HG03469 (cell line): Measurements from ENCODE around the gene LRRC55.
A peak's percentile ranks its signal among the peaks of the same experiment; 100 is the strongest.

Source experiments
- ATAC-seq: cut with Tn5 transposase; IDR thresholded peaks from one replicate; pipeline ENCODE4 v1.9.1; 2021; ENCODE audit warnings: mild to moderate bottlenecking, moderate library complexity, moderate number of reproducible peaks; ENCODE audit not compliant: unreplicated experiment

The LRRC55 gene, protein sequence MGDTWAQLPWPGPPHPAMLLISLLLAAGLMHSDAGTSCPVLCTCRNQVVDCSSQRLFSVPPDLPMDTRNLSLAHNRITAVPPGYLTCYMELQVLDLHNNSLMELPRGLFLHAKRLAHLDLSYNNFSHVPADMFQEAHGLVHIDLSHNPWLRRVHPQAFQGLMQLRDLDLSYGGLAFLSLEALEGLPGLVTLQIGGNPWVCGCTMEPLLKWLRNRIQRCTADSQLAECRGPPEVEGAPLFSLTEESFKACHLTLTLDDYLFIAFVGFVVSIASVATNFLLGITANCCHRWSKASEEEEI

DNA sequence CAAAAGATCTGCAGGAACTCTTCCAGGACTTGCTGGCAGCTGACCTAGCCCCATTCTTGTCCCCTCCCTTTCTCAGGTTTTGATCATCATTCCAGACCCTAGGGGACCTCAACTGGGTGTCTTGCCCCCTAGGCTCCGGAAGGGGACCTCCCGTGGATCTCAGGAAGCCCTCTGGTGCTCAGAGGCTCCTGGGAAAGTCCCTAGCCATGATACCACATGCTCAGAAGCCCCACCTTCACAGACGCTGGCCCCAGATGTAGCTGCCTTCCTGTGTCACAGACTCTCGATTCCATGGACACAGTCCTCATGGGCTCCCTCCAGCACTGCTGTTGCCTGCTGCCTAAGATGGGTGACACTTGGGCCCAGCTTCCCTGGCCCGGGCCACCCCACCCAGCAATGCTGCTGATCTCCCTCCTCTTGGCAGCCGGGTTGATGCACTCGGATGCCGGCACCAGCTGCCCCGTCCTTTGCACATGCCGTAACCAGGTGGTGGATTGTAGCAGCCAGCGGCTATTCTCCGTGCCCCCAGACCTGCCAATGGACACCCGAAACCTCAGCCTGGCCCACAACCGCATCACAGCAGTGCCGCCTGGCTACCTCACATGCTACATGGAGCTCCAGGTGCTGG is at the start of gene LRRC55:
Gene LRRC55, plus strand, starts transcription at position 276 of the 628 bp plus-strand sequence. Its CDS starts 70 bp downstream, at position 346.
- ATAC-seq = no peak

GRCh38 chr11:57133366-57134038 is 48.3 kb upstream of the LRRC55 start:
- no peak for ATAC-seq

- no peak for ATAC-seq
Observed at GRCh38 chr11:57134284-57134683, 47.5 kb upstream of the LRRC55 start.

DNA sequence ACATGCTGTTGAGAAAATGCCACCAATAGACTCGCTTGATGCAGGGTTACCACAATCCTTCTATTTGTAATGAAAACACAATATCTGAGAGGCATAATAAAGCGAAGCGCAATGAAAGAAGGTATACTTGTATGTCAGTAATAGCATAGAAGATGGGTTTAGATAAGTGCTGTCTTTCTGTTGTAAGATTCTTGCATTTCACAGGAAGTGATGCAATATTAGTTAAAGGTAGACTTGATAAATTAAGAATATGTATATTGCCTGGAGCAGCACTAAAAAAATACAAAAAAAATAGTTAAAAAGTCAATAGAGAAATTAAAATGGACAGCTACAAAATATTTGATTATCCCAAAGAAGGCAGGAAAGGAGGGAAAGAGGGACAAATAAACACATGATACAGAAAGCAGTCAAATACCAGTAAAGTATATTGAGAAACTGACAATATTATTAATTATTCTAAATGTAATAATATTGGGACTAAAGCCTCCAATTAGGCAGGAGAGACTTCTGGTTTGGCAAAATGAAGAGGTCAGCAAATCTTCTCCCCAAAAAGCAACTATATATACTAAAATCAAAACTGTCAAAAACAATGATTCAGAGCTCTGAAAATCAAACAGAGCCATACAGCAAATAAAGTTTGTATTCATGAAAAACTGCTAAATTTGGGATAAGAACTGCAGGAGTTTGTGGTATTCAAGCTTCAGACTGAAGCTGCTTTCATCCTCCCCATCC is 46.6 kb upstream of the LRRC55 start:
- no peak for ATAC-seq

DNA sequence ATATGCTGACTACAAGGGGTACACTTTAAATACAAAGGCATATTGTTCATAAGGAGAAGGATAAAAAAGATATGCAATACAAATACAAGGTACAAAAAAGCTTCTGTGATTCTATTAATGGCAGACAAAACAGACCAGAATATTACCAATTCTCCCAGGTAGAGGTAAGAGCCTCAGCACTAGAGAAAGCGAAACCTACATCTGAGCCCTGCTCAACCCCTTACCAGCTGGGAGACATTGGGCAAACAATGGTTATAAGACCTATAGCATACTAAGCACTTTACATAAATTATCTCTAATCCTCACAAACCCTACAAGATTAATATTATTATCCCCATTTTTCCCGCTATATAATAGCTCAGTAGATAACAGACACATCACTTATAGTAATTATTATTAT is 41.2 kb upstream of the LRRC55 start:
- ATAC-seq = no peak

DNA sequence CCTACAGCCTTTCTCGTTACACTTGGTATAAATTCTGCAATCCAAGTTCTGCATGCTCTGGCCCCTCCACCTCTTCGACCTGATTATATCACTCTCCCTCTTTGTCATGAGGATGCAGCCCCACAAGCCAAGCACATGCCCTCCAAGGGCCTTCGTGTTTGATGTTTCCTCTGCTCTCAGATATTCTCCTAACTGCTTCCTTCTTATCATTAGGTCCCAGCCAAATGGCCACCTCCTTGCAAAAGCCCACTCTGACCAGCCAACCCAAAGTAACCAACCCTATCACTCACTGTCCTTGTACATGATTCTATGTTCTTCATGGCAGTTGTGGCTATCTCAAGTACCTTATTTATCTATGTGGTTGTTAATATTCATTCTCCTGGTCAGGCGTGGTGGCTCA is 38.3 kb upstream of the LRRC55 start:
- ATAC-seq = no peak

DNA sequence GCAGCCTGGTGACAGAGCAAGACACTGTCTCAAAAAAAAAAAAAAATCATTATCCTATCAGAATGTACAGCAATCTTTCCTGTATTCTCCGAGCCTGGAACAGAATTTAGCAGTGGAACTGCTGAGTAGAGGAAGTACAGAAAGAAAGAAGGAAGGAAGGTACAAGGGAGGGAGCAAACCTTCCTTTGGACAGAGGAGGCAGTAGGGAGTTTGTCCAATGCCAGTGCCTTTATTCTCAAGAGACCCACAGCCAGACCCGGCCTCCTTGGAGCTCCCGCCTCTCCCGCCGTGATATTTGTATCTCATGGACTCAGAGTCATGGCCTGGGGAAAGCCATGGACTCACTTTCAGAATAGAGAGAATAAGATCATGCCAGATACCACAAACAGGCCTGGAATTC is 37.7 kb upstream of the LRRC55 start:
- no peak for ATAC-seq

GRCh38 chr11:57144531-57145320 is 37.0 kb upstream of the LRRC55 start:
- ATAC-seq = no peak

DNA sequence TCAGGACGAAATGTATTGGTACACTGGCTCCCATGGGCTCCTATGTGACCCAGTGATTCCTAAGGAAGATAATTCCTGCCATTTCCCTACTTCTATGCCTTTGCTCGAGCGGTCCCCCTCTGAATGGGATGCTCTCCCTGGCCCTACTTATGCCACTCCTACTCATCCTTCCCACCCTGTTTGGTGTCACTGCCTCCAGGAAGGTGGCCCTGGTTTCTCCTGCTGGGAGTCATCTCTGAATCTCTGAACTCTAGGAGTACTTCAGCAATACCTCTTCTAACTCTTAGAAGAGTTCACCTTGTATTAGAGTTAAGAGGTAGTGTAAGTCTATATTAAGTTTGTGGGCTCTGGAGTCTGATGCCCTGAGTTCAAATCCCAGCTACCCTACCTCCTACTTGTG is 35.5 kb upstream of the LRRC55 start:
- ATAC-seq = no peak

GRCh38 chr11:57148621-57149020 is 33.1 kb upstream of the LRRC55 start:
- no peak for ATAC-seq

- ATAC-seq = no peak
Observed at GRCh38 chr11:57150454-57150917, 31.3 kb upstream of the LRRC55 start.

DNA sequence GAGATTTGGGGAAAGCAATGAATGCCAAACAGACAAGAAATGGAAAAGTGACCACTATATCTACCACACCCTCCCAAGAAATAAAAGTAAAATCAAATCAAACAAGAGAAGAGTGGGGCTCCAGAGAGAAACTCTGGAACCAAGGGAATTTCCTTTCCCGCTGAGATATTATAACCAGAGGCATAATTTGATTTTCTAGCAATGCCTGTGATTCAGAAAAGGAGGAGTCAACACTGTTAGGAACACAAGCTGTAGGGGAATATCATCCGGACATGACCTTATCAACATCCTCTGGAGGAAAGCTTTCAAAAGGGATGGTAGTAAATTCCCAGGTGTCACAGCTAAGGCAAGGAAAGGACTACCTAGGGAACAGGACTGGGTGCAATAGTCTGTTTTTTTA is 29.6 kb upstream of the LRRC55 start:
- no peak for ATAC-seq

DNA sequence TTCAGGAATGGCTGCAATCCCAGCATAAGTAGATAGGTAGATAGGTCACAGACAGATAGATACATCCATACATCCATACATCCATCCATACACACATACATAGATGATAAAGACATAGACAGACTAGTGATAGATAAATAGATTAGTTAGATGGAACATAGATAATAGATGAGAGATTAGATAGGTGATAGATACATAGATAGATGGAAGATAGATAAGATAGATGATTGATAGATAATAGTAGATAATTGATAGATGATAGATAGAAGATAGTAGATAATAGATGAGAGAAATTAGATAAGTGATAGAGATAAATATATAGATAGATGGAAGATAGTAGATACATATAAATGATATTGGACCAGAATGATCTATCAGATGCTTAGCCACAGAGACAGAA is 28.3 kb upstream of the LRRC55 start:
- ATAC-seq = no peak

DNA sequence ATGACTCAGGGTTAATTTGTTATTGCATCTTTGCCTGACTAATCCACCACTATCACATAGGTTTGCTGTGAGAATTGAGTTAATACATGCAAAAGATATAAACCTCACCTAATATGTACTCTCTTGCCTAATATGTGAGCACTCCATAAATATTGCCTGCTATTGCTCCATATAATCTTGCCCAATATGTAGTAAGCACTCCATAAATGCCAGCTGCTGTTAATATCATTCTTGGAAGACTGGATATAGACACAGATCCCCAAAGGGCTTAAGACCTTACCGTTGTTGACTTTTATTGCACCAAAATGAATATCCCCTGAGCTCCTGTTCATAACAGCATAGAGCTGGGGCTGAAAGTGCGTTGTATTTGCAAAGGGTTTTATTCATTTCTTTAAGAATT is 27.0 kb upstream of the LRRC55 start:
- ATAC-seq = no peak

DNA sequence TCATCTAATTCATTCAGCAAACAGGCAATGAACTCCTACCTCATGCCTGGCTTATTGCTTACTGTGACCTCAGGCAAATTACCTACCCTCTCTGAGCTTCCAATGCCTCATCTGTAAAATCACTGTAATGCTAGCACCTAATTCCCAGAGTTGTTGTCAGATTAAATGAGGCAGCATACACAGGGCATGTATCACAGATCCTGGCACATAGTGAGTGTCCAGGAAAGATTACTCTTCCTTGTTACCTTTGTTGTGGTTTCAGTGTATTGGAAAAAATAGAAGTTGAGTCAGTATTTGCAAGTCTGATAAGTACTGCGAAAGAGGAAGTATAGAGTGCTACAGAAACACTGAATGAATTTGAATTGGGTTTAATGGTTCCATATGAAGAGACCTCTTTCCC is 26.4 kb upstream of the LRRC55 start:
- peak; percentile 61 for ATAC-seq

DNA sequence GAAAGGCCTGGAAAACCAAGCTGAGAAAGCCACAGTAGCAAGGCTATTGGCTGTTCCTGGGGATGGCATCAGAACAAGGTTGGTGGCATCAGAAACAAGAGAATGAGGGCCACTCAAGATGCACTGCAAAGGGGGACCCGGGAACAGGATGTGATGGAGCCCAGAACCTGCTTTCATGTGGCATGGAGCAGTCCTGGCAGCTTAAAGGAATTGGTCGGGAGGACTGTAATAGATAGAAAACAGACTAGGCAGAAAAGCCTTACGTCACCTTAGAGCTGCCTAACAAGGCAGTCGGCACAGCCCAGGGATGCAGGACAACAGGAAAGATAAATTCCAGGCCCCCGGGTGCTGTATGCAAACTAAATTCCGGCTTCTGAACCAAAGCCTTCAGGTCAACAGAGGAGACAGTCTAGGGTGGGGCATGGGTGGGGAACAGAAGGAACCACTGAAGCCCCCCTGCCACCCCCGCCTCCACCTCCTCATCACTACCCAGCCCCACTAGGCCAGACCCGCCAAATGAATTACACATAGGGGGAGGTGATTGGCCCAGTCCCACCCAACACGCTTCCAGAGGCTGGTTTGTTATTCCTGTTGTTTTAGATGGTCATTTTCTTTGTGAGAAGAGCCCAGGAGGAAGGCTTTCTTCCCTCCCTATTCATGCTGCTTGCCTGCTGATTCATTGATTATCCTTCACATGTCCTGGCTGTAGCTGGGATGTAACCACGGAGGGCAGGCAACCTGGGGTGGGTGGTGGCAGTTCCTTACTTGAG is 25.7 kb upstream of the LRRC55 start:
- no peak for ATAC-seq

GRCh38 chr11:57156928-57157327 is 24.8 kb upstream of the LRRC55 start:
- ATAC-seq = no peak

DNA sequence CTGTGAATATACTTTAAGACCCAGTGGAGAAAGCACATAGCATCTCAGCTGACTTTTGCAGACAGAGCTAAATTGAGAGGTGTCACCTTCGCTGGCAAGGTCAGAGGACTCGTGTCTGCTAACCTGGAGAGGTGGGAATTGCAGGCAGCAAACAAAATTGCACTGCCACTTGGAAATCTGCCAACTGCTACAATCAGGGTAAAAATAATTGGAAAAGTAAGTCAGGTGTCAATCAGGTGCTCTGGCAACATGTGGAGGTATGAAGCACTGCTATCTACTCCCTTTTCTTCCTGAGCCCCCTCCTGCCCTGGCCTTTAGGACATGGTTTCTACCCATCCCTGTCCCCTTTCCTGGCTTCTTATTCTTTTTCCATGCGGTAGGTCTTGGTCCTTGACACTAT is 24.1 kb upstream of the LRRC55 start:
- ATAC-seq = no peak

GRCh38 chr11:57158180-57158579 is 23.6 kb upstream of the LRRC55 start:
- ATAC-seq = no peak

- ATAC-seq = no peak
Observed at GRCh38 chr11:57158599-57158998, 23.2 kb upstream of the LRRC55 start.
